Transverse colon (tissue), 3 donors: ENCODE measurements around the gene RGS7.

ENCODE experiments used
- CTCF ChIP-seq, 5 experiments: fragments of 200-600 bp in 3 of 5; fragments of 450-650 bp in 2 of 5; sonication (generic) in 3 of 5; IDR thresholded peaks; 1 replicate in 2 of 5; 2 replicates in 3 of 5; pipeline ENCODE4 v1.5.1; 2016 to 2017; ENCODE audit warnings: antibody characterized with exemption in 5 of 5, inconsistent platforms in 3 of 5, mild to moderate bottlenecking in 2 of 5, moderate library complexity in 1 of 5
- EP300 ChIP-seq: sonication (generic); formaldehyde crosslinking; IDR thresholded peaks from one replicate; pipeline ENCODE4 v1.6.1; 2017; ENCODE audit warnings: antibody characterized with exemption, low read depth
- POLR2A ChIP-seq: fragments of 450-650 bp; IDR thresholded peaks from one replicate; pipeline ENCODE4 v1.6.1; 2016; ENCODE audit warnings: antibody characterized with exemption, mild to moderate bottlenecking, moderate library complexity

DNA sequence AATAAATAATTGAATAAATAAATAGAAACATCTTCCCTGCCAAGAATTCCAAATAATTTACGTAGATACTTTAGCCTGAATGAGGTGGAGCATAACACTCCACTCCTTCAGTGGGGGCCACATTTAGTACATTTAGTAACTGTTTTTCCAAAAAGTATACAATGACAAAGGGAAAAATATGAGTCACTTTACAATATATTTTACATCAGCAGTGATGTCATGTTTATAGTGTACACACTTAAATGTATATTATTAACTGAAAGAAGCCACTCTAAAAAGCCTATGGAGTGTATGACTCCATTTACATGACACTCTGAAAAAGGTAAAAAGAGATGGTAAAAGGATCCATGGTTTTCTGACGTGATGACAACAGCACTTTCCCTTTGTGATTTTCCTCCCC is 400.6 kb downstream of the RGS7 start:
- no peak for TF ChIP-seq CTCF (IDR thresholded peaks at IDR 0.05)
- no peak for TF ChIP-seq EP300
- TF ChIP-seq POLR2A: no peak
